OCI-M1 (cell line): ENCODE measurements around the gene LRTM2.

Experiments
- DNase-seq: peaks from one replicate; lab custom pipeline; 2025; lab: John Stamatoyannopoulos, UW

Gene LRTM2

GRCh38 chr12:1820191-1820895, at the start of gene LRTM2:
Gene LRTM2 (plus strand): TSS chr12:1820565. CDS start chr12:1828149, 7,584 bp downstream.
- no peak for DNase-seq

DNA sequence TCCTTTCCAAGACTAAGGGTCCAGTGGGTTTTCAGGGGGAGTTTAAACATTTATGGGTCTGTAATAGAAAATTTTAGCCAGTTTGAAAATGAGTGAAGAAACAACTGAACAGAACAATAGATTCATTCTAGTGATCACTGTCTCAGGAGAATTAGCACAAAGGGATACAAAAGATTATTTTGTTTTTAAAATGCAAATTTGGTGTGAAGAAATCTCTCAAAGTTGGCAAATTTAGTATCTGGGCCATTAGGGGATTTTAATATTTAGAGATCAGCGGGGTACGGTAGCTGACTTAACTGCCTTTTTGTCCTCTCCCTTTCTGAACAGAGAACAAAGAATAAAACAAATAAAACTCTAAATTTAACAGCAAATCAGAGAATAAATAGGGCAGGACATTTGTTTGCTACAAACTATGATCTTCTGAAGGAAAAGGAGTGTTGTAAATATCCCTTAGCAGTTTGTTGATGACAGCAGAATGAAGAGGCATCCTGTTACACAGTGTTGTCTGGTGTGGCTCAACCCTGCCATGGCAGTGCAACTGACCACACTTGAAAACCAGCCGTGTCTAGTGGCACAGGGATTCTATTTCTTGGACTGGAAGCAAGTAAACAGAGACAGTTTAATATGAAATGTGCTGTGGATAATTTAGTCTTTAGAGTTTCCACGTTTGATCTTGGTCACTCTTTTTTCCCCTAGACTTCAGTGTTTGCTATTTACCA, 46.3 kb upstream of the LRTM2 start:
- DNase-seq, result no peak

DNA sequence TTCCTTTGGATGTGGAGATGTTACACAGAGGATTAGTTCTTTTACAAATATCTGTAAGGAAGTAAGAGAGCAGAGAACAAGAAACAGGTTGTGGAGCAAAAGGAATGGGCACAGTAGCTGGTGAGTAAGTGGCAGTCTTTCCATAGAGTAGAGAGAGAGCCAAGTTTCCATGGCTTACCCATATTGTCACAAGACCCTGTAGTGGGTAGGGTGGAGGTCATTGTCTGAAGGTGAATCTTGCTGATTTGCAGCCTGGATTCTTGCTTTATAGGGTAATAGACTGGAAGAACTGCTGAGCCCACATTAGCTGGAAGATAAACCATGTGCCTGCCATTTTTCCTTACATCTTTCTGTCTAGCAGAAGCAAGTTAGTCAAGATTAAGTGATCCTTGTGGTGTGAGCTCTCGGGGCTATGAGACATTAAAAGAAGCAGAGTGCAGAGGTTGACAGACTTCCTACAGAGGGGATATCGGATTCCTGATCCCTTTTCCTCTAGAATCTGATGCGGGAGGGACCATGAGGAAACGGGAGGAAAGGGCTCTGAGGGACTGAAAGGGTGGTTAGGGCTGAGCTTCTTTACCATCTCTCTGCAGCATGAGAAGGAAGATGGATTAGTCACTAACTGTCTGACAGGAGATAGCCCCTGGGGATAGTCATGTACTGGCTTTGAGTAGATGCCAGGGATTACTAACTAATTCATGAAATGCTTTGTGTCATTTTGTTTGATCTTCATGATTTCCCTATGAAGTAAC, 44.0 kb upstream of the LRTM2 start:
- DNase-seq, result no peak

DNA sequence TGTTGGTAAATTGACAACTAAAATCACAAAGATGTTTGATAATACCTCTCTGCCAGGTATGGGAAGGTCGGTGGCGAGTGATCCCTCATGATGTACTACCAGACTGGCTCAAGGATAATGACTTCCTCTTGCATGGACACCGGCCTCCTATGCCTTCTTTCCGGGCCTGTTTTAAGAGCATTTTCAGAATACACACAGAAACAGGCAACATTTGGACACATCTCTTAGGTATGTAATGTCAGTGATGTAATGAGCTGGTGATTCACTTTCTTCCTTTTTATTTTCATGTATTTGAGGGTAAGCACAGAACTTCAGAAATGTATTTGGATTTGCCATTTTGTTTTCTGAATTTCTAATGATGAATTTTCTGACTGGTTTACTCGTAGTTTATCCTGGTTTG, 42.6 kb upstream of the LRTM2 start:
- no peak for DNase-seq

GRCh38 chr12:1778911-1779310, 41.5 kb upstream of the LRTM2 start:
- no peak for DNase-seq

- DNase-seq, result peak; percentile 18
These were observed 40.6 kb upstream of the LRTM2 start for GRCh38 chr12:1779783-1780182.

DNA sequence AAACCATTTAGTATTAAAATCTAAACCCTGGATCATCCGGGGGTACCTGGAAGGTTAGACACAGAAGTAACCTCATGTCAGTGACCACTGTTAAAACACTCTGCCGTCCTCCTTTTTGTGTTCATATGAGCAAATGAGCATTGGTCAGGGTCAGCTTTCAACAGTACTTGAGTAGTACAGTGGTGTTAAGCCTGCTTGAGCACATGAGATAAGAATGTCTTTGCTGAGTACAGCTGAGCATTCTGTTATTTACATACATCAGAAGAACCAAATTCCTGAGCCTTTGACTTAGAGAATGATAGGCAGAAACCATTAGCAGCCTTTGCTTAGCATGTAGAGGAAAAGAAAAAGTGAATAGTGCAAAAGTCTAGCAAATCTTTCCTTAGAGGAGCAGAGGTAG, 38.6 kb upstream of the LRTM2 start:
- DNase-seq, result no peak

GRCh38 chr12:1782215-1782614, 38.1 kb upstream of the LRTM2 start:
- DNase-seq, result no peak

- no peak for DNase-seq
These were observed 32.7 kb upstream of the LRTM2 start for GRCh38 chr12:1787714-1788113.

DNA sequence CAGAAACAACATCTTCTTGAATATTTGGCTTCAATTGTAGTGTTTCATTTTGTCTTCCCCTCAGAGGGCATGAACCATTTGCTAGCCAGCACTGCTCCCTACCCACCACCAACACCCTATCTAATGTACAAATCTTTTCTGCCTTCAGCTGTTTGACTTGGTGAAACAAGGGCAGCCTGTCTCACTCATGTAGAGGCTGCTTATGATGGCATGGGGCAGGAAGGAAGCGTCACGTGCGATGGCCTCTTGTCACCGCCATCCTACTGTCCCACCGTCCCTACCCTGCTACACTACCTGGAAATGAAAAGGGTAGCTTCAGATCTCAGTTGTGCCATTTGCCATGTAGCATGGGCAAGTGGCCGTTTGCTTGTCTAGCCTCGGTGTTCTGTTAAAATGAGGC, 29.9 kb upstream of the LRTM2 start:
- DNase-seq, result peak; percentile 13

DNA sequence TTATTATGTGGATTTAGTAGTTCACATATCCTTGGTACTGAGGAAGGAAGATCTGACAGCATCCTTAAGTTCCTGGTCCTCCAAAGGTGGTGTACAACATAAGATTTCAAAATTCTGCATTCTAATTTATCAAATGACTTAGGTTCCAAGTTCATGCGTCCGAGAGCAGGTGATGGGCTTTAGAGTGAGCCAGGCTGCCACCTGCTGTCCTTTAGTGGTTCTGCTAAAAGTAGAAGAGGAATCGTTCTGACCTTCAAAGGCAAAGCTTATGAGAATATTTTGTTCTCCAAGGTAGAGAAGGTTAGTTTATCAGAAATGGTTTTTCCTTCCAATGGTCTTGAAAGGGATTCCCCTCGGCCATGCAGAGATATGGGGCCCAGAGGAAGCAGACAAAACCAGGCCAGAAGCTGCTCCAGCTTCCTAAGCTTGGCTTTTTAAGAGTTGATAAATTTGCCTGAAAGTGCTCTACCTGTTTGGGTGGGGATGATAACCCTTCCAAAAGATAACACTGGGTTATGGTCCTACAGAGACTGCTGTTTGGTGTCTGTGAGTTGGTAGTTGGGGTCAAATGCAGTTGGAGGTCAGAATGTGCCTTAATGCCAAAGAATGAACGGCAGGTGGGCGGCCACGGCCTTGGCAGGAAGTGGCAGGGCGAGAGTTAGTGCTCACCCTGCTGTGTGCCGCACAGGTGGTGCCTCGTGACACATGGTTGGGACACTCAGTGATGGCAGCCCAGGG, 29.1 kb upstream of the LRTM2 start:
- DNase-seq, result peak; percentile 85

DNA sequence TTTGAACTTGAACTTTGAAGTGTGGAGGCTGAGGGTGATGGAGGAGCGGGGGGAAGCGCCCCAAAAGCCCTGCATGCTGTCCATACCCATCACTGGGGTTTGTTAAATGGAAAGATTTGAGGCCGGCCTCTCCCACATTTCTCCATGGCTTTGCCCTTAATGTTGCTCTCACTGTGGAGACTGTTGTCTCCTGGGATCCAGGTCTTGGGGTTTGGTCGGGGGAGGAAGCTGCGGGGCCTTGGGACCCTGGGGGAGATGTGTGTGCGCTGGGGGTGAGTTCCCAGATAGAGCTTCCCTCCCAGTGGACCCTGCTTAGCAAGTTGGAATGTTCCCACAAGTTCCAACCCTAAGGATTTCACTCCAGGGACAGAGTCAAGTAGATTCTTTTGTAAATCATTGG, 28.0 kb upstream of the LRTM2 start:
- DNase-seq, result no peak

DNA sequence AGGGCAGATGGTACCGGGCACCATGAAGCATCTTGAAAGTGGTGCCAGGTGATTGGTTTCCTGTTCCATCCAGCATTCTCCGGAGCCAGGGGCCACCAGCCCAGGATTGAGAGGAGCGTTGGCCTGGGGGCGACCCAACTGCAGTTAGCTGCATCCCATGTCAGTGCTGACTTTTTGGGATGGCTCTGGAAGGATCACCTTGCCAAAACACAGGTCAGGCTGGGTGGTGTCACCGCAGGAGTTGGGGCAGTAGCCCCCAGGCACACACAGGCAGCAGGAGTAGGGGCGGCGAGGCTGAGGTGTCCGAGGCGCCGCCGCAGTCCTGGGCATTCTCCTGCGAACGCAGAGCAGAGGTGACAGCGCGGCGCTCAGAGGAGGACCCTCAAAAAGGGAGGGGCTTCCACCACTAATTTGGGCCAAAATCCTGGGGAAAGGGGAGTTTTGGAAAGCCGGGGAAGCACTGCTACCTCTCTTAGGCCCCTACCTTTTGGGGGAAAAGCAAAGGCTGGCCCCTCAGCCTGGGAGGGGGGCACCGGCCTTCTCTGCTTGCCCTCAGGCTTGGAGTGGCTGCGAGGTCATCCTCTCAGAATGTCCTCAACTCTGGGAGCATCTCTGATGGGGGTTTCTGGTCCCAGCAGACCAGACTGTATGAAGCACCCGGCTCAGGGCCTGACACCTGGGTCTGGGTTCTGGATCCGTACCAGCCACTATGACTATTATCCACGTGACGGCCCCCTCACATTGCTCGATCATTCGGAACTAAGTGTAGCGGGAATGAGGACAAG, 26.7 kb upstream of the LRTM2 start:
- no peak for DNase-seq

GRCh38 chr12:1794440-1795090, 25.8 kb upstream of the LRTM2 start:
- no peak for DNase-seq

DNA sequence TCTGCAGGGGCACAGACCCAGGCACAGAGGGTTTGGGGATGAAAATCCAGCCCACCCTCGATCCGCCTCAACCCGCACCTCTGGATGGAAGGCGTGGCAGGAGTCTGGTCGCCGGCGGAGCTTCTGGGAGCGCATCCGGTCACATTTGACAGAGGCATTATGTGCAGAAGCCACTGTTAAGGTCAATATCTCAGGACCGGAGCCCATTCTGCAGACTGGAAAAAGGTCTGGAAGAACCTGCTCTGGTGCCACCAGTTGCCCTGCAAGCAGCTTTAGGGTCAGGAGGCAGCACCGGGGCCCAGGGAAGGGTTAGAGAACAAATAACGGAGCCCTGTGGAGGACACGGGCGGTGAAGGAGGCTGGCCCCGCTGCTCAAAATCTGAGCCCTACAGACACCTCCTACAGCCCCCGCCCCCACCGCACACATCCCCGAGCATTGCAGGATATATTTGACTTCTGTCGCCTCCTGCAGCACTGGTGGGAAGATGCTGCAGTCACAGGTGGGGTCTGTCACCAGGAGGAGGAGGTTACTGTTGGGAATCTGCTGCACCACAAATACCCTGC, 25.1 kb upstream of the LRTM2 start:
- no peak for DNase-seq

DNA sequence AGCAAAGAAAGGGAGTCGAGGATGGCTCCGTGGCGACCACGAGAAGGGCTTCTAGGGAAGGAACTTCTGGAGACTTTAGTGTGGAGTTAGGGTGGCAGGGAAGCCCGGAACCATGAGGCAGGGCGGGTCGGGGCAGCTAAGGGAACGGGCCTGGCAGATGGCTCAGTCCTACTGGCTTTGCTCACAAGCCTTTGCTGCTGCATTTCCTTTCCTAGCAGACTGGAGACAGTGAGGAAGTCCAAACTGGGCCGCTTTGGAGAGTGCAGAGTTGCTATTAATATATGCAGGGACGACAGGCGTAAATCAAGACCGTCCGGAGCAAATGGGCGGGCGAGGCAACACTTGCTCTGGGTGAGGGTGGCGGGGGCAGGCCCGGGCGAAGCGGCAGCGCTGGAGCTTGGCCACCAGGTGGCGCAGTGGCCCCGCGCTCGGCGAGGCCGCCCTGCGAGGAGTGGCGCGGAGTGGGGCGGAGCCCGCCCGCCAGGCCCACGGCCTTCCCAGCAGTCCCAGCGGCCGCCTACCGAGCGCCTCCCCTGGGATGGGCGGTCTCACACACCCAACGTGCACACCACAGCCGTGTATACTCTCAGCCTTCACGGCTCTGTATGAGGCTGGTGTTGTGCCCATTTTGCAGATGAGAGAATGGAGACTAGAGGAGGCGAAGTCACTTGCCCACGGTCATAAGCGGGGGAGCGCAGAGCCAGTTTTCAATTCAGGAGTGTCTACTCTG, 24.4 kb upstream of the LRTM2 start:
- DNase-seq, result peak; percentile 92

- DNase-seq, result no peak
These were observed 23.8 kb upstream of the LRTM2 start for GRCh38 chr12:1796515-1797010.

GRCh38 chr12:1797011-1797901, 23.1 kb upstream of the LRTM2 start:
- DNase-seq, result no peak
